GM18858 (cell line): ENCODE measurements around the gene NAPB.
A peak's percentile ranks its signal among the peaks of the same experiment; 100 is the strongest.

Experiments used
- ATAC-seq: cut with Tn5 transposase; IDR thresholded peaks from one replicate; pipeline ENCODE4 v1.9.1; 2021; ENCODE audit not compliant: unreplicated experiment

NAPB gene

DNA sequence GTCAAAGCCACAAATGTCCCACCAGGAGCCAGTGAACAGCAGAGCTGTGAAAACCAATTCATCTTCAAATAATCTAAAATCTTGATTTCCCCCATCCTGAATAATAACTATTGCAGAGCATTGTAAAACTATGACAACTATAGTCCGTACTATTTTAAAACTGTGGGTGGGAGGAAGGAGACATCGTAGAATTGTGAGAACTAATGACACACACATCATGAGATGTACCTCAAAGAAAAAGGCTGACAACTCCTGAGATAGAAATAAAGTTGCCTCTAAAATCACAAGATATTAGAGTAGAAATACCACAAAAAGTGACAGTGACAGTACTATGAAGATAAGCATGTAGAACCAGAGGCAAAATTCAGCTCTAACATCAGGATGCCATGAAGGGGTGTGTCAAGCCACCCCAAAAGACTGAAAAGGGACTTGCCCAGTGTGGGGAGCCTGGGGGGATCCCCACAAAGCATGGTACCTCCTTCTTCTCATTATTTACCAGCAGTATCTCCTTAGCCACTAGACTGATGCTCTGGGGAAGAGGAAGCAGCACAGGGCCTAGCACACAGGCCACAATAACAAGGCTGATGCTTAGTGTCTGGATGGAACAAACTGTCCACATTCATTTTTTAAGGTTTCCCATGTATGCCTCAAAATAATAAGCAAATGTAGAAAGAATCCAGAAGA is 13.4 kb downstream of the NAPB start:
- ATAC-seq = peak; percentile 85

DNA sequence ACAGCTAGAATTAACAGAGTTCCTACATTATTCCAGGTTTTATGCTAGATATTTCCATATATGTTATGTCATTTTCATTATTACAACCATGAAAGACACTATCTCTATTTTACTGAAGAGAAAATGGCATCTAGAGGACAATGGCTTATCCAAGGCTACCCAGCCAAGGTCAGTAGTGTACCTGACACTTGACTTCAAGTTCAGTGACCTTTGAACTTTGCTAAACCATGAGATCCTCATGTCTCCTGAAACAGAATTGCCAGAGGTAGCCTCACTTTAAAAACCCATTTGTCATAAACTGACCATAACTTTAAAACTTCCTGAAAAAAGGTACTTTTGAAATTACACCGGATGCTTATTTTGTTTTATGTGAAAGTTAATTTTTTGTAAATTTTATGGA is 14.4 kb downstream of the NAPB start:
- no peak for ATAC-seq

GRCh38 chr20:23404196-23404595 is 17.1 kb downstream of the NAPB start:
- no peak for ATAC-seq

DNA sequence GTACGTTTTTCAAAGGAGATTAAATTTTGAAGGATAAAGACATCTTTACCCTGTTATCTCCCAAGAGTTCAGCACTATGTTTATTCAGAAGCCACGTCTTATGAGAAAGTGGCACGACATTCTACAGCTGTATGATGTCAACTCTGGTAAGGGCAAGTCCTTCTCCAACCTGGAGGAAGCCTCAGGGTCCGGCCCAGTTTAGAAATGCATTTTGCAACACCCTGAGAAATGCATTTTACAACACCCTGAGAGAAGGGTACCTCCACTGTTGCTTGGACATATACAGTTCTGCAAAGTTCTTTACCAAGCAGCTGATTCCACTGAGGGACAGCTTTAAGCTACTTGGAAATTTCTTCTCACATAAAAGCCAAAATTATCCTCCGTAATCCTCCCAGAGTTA is 17.5 kb downstream of the NAPB start:
- ATAC-seq = no peak

DNA sequence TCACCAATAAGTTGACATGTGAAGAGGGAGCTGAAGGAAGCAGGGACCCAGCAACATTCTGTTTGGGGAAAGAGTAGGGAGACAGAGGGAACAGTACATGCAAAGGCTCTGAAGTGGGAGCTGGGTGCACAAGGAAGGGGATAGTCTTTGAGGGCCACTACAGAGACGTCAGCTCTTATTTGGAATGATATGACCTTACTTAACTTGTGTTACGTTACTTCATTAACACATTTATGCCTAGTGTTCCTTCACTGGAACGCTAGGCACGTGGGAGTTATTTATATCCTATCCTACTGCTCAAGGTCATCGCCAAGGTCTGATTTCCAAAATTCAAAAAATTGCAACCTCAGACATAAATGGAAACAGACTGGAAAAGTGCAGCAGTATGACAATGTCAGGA is 20.2 kb downstream of the NAPB start:
- ATAC-seq = no peak

GRCh38 chr20:23399568-23400241 is 21.6 kb downstream of the NAPB start:
- ATAC-seq = no peak

DNA sequence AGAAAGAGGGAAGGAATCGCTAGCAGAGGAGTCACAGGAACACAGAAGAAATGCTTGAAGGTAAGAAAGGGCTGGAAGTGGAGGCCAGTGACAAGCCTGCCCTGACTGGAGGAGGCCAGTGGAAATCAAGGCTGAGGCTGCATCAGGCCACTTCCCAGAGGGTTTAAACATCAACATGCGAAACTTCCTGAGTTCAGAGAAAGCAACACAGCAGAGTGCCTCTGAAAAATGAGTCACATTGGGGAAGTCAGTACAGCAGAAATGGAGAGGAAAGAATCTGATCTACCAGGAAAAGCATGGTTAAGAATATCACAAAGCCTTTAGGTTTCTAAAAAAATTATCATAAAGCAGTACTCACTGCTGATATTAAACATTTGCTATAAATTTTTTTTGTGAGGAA is 23.3 kb downstream of the NAPB start:
- no peak for ATAC-seq

GRCh38 chr20:23396950-23397627 is 24.2 kb downstream of the NAPB start:
- no peak for ATAC-seq

GRCh38 chr20:23393996-23394775 is 27.1 kb downstream of the NAPB start:
- no peak for ATAC-seq

- no peak for ATAC-seq
Measured at GRCh38 chr20:23391707-23392310, 29.5 kb downstream of the NAPB start.

- ATAC-seq = no peak
Measured at GRCh38 chr20:23390091-23390774, 31.1 kb downstream of the NAPB start.

GRCh38 chr20:23387118-23387443 is 34.2 kb downstream of the NAPB start:
- ATAC-seq = no peak

DNA sequence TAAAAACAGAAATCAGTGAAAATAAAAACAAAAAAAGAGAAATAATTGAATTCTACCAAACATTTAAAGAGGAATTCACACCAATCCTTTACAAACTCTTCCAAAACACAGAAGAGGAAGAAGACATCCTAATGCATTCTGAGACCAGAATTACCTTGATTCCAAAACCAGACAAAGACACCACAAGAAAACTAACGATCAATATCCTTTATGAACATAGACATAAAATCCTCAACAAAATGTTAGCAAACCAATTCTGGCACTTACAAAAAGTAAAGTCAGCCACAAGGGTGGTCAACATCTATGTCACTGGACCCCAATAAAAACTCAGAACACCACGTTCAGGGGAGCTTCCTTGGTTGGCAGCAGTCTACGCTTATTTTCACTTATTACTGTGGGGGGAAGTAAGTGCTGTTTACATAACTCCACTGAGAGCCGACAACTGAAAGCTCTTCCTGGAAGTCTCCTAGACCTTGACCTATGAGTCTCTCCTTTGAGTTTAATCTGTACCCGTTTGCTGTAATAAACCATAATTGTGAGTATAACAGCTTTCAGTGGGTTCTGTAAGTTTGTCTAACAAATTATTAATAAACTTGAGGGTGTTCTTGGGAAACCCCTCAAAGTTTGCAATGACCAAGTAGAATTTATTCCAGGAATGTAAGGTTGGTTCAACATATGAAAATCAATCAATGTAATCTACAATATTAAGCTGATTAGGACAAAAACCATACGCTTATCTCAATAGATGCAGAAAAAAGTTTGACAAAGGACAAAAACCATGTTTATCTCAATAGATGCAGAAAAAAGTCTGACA is 34.8 kb downstream of the NAPB start:
- no peak for ATAC-seq

- no peak for ATAC-seq
Measured at GRCh38 chr20:23381876-23382275, 39.4 kb downstream of the NAPB start.

DNA sequence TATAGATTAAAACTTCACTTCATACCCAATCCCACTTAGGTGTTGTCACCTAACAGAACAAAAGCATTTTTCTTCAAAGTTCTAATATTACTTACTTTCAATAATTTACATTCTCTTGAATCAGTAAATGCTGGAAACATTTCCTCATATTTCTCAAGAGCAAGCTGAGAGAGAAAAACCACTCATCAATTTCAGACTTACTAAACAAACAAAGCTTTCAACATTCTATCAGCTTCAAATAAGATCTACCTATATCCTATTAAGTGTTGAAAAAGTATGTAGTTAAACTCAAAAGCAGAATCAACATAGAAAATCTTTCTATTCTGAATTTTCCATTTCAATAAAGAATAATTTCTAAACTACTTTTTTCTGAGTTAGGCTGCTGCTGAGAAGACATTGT is 41.5 kb downstream of the NAPB start:
- no peak for ATAC-seq

DNA sequence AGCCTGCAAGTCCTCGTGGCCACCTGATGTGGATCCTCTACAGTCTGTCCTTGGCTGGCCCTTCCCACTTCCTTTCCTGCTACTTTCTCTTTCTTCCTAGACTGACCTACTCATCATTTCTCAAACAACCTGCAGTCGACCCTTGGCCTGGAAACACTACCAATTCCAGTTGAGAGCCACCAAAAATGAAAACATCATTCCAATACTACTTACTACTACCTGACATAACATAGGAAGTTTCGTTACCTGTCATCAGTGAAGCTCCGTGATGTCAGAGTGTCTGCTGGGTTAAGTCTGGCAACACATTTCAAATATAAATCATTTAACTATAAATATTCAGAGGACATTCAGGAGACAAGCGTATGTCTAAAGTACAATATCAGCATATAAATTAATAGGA is 45.5 kb downstream of the NAPB start:
- no peak for ATAC-seq

- ATAC-seq = no peak
Measured at GRCh38 chr20:23374441-23374840, 46.8 kb downstream of the NAPB start.

- ATAC-seq = no peak
Measured at GRCh38 chr20:23371496-23371895, 49.8 kb downstream of the NAPB start.

DNA sequence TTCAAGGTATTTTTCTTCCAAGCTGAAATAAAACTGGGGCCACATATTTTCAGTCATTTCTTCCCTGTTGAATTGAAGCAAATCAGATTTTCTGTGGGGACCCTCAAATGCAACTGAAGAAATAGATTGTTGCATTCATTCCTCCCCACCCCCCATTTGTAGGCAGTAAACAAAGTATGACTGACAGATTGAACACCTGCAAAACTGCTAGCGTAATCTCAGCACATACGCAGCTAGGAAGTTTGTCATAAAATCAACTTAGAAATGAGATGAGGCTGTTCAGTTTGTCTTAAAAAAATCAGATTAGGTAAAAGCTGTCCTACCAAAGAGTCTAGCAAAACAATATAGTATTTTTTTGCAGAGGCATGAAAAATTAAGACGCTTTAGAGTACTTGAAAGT is 50.4 kb downstream of the NAPB start:
- ATAC-seq = no peak

GRCh38 chr20:23370274-23370673 is 51.0 kb downstream of the NAPB start:
- no peak for ATAC-seq
